Measurements from ENCODE around the gene INSRR. TPM values are rescaled to one million over a fixed set of nuclear protein-coding genes. Genes with fewer than 3 reads are reported as not detected.

Gene INSRR
- total and polyA plus RNA-seq, 2 of the 4 experiments (the other 2 are of a cell fraction), result not detected

DNA sequence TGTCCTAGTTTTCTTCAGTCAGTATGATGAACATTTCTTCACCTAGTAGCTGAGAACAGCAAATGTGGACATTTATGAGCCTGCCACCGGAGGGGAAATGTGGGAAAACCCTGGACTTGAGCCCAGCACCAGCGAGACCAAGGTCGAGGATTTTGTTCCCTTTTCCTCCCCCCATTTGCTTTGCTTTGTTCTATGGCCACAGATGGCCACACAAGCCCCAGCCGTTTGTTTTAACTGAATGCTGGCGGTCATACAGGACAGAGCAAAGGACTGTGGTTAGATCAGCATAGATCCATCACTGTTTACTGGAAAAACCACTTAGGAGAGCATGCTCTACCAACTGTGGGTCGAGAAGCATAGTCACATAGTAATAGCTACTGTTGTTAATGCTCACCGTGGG is 63.1 kb downstream of the INSRR start:
- H2BK5ac ChIP-seq (ENCODE audit: low read depth, low read length, poor library complexity, severe bottlenecking), result no peak overlapping the region
- no peak overlapping the region for H2AFZ ChIP-seq (replicated peaks; ENCODE audit: low read length, poor library complexity)
- intact Hi-C loops (cut with micrococcal nuclease) (loop anchor here (5.0 kb wide), 1 partner anchor 127 kb away; the partner anchor contains the start of gene LRRC71), dilution Hi-C loops (cut with HindIII; ENCODE audit: low sequenced_read_pairs, unreplicated experiment) (no loop called here), in situ Hi-C loops (cut with MboI; ENCODE audit: low sequenced_read_pairs) (no loop called here)
- H2AK9ac ChIP-seq (replicated peaks; ENCODE audit: low read depth, low read length, poor library complexity), result no peak overlapping the region
- no peak for DNase-seq
- no peak overlapping the region for H4K5ac ChIP-seq (ENCODE audit: low read depth, low read length)
- no peak overlapping the region for H3K4ac ChIP-seq (ENCODE audit: low read depth, low read length)
- ChIA-PET POLR2A (ENCODE audit: unreplicated experiment) (interaction anchor here (0.5 kb wide), 1 partner anchor 67 kb away, joined by 3 read pairs; no protein-coding TSS in a partner anchor), CTCF (interaction anchor here (0.7 to 1.9 kb wide), 2 partner anchors 64 to 94 kb away, joined by 3 to 5 read pairs; no protein-coding TSS in a partner anchor)
- no peak overlapping the region for H3K23ac ChIP-seq (ENCODE audit: low read depth, low read length)
- H4K8ac ChIP-seq (ENCODE audit: low read depth in 2 of 2, low read length in 2 of 2), result no peak overlapping the region
- no peak overlapping the region for H3K4me2 ChIP-seq (ENCODE audit: low read depth, low read length)
- peaks cover 2% of the 10 kb centered on the region; the same call in 1 of the 2 replicates for H3K4me1 ChIP-seq (ENCODE audit: control insufficient read depth, insufficient read depth, low read length)
- no peak overlapping the region for H4K91ac ChIP-seq (ENCODE audit: insufficient read depth, low read depth, low read length)
- H2BK120ac ChIP-seq (ENCODE audit: low read depth, low read length), result no peak overlapping the region
- no peak overlapping the region for H2AK5ac ChIP-seq (ENCODE audit: low read depth, low read length)
- H3K9me3 ChIP-seq (ENCODE audit: control insufficient read depth, insufficient read depth, low read length), result no peaks in the 10 kb centered on the region
- no TSS peak for BruUV-seq (replicated peaks)
- WGBS, 2 experiments (ENCODE audit: extremely low coverage in 2 of 2, insufficient read length in 1 of 2), result no CpG with 5 or more reads among the region's 7 CpGs
- H3K79me1 ChIP-seq (ENCODE audit: low read depth in 1 of 2, low read length in 2 of 2), result peaks cover 0 to 16% of the 10 kb centered on the region in 2 experiments; a peak in 2 of 4 replicates
- peaks cover 35% of the 10 kb centered on the region for H4K20me1 ChIP-seq (ENCODE audit: insufficient read depth, low read length)
- H2BK15ac ChIP-seq (ENCODE audit: low read depth, low read length), result no peak overlapping the region
- H3K4me3 ChIP-seq (ENCODE audit: insufficient read depth, low read depth, low read length), result no peak overlapping the region
- no peaks in the 10 kb centered on the region for H3K9me1 ChIP-seq (ENCODE audit: insufficient read depth, low read length)
- no peak overlapping the region for H3K27ac ChIP-seq (ENCODE audit: insufficient read depth, low read length)
- no peak overlapping the region for H3K14ac ChIP-seq (replicated peaks; ENCODE audit: low read depth, low read length)
- H3K27me3 ChIP-seq (ENCODE audit: control insufficient read depth, insufficient read depth, low read length), result no peaks in the 10 kb centered on the region
- no peak for TF ChIP-seq SMC3 (IDR thresholded peaks at IDR 0.05; ENCODE audit: low read depth, low read length)
- TF ChIP-seq FOS (IDR thresholded peaks at IDR 0.05; ENCODE audit: low read depth, low read length), result no peak
- TF ChIP-seq, protein P1, sequence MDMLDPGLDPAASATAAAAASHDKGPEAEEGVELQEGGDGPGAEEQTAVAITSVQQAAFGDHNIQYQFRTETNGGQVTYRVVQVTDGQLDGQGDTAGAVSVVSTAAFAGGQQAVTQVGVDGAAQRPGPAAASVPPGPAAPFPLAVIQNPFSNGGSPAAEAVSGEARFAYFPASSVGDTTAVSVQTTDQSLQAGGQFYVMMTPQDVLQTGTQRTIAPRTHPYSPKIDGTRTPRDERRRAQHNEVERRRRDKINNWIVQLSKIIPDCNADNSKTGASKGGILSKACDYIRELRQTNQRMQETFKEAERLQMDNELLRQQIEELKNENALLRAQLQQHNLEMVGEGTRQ (IDR thresholded peaks at IDR 0.05; ENCODE audit: low read depth, low read length), result no peak
- no peak for ATAC-seq (ENCODE audit: low read depth)
- no peak overlapping the region for H2BK20ac ChIP-seq (ENCODE audit: low read depth, low read length)
- H3K56ac ChIP-seq (ENCODE audit: extremely low read depth, insufficient read depth, low read length), result no peak overlapping the region
- H3K36me3 ChIP-seq (ENCODE audit: control insufficient read depth, insufficient read depth, low read length), result peaks cover 58% of the 10 kb centered on the region
- no peak overlapping the region for H3K18ac ChIP-seq (ENCODE audit: low read depth, low read length)
- no peak overlapping the region for H3K9ac ChIP-seq (ENCODE audit: low read depth, low read length)

Measured in IMR-90 (cell line).